Measurements from ENCODE around the gene OR2T29.
"Not testable (repeated sequence)": the region's sequence is repeated elsewhere in the genome, so short reads cannot be mapped to it uniquely, and the experiment has no call there.

Gene OR2T29

DNA sequence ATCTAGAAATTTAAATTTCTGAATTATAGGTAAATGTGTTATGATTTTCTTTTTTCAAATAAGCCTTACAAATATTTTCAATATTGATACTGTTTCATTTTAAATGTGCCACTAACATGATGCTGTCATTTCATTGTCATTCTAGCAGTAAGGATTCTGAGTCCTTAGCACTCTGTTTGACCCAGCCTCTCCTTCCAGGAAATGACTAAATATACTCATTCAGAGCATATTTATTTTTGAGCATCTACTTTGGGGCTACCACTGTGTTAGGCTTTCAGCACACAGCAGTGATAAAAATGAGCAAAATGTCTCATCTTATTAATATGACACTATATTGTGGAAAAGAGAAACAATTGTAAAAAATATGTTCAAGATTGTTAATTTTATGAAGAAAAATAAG is 52.4 kb downstream of the OR2T29 start:
- DNase-seq (ENCODE audit: low read depth), result not testable (repeated sequence)

DNA sequence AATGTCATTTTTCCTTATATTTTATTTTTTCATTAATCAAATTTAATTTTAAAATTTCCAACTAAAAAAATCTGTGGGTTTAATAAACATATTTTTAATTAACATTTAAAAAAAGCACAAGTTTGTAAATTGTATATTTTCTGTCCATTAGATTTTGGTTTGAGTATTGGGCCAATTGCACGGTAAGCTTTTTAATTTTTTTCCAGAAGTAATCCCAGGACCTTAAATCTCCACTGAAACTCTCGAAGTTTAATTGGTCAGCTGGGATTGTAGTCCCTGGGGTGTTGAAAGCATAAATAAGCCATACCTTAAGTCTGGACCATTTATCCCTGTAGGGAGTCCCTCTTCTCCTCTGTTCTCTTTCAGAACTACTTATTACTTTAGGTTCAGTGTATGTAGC is 54.8 kb downstream of the OR2T29 start, which contains the start of gene OR2G6:
Gene OR2G6, plus strand, starts transcription at position 301 of the 400 bp plus-strand sequence. CDS start 13,574 bp downstream, outside the sequence.
- not testable (repeated sequence) for DNase-seq (ENCODE audit: low read depth)

Measured in non-pigmented ciliary epithelial cell (primary cell).